MM.1S (cell line): ENCODE measurements around the gene CREBBP.

ENCODE experiments used
- DNase-seq: peaks from one replicate; pipeline ENCODE4 v3.0.0-alpha.2; 2015
- H2AFZ ChIP-seq: fragments of 300-600 bp; sonication (generic); 2 replicates; pipeline ENCODE4 v1.6.0; 2016; ENCODE audit warnings: antibody characterized with exemption, low read length
- H3F3A ChIP-seq: fragments of 300-600 bp; sonication (generic); 2 replicates; pipeline ENCODE4 v1.6.1; 2016; ENCODE audit warnings: mild to moderate bottlenecking, antibody characterized with exemption, low read length, moderate library complexity, mixed read lengths; ENCODE audit not compliant: insufficient read depth
- H3K27ac ChIP-seq: fragments of 300-600 bp; sonication (generic); 2 replicates; pipeline ENCODE4 v1.5.1; 2016; ENCODE audit warnings: mild to moderate bottlenecking, low read length
- H3K27me3 ChIP-seq: fragments of 300-600 bp; sonication (generic); replicated peaks from 2 replicates; pipeline ENCODE4 v1.6.0; 2016; ENCODE audit warnings: low read length; ENCODE audit not compliant: insufficient read depth
- H3K36me3 ChIP-seq: fragments of 300-600 bp; sonication (generic); replicated peaks from 2 replicates; pipeline ENCODE4 v1.6.1; 2016; ENCODE audit warnings: mild to moderate bottlenecking, low read length, mixed read lengths; ENCODE audit not compliant: insufficient read depth
- H3K4me1 ChIP-seq: fragments of 300-600 bp; sonication (generic); 2 replicates; pipeline ENCODE4 v1.6.1; 2016; ENCODE audit warnings: low read length, mixed read lengths
- H3K4me2 ChIP-seq: fragments of 300-600 bp; sonication (generic); 2 replicates; pipeline ENCODE4 v1.6.0; 2016; ENCODE audit warnings: low read depth, low read length
- H3K4me3 ChIP-seq: fragments of 300-600 bp; sonication (generic); 2 replicates; pipeline ENCODE4 v1.5.1; 2016; ENCODE audit warnings: low read length, mixed read lengths
- H3K79me2 ChIP-seq: fragments of 300-600 bp; sonication (generic); 2 replicates; pipeline ENCODE4 v1.6.1; 2016; ENCODE audit warnings: mixed run types, low read length, mixed read lengths
- H3K9ac ChIP-seq: fragments of 300-600 bp; sonication (generic); 2 replicates; pipeline ENCODE4 v1.6.1; 2016; ENCODE audit warnings: low read length, mixed read lengths
- H3K9me2 ChIP-seq: fragments of 300-600 bp; sonication (generic); replicated peaks from 2 replicates; pipeline ENCODE4 v1.6.1; 2016; ENCODE audit warnings: mild to moderate bottlenecking, low read length, mixed read lengths; ENCODE audit not compliant: insufficient read depth
- H3K9me3 ChIP-seq: fragments of 300-600 bp; sonication (generic); replicated peaks from 2 replicates; pipeline ENCODE4 v1.6.1; 2016; ENCODE audit warnings: mild to moderate bottlenecking, low read length, mixed read lengths; ENCODE audit not compliant: insufficient read depth
- H4K20me1 ChIP-seq: fragments of 300-600 bp; sonication (generic); 2 replicates; pipeline ENCODE4 v1.6.1; 2016; ENCODE audit warnings: mild to moderate bottlenecking, low read length, moderate library complexity, mixed read lengths; ENCODE audit not compliant: insufficient read depth
- EZH2 ChIP-seq: fragments of 300-600 bp; sonication (generic); optimal IDR thresholded peaks from 2 replicates; pipeline ENCODE3; 2017; ENCODE audit warnings: low read depth, mild to moderate bottlenecking, antibody characterized with exemption, low read length, mixed read lengths
- EZH2phosphoT487 ChIP-seq: fragments of 300-600 bp; sonication (generic); IDR thresholded peaks from 2 replicates; pipeline ENCODE4 v1.6.1; 2018; ENCODE audit warnings: antibody characterized with exemption, low read length
- TF ChIP-seq, protein P1 (sequence below): fragments of 300-600 bp; sonication (generic); IDR thresholded peaks from 2 replicates; pipeline ENCODE4 v1.5.1; 2016; ENCODE audit warnings: antibody characterized with exemption, low read length, mixed read lengths

Gene CREBBP

DNA sequence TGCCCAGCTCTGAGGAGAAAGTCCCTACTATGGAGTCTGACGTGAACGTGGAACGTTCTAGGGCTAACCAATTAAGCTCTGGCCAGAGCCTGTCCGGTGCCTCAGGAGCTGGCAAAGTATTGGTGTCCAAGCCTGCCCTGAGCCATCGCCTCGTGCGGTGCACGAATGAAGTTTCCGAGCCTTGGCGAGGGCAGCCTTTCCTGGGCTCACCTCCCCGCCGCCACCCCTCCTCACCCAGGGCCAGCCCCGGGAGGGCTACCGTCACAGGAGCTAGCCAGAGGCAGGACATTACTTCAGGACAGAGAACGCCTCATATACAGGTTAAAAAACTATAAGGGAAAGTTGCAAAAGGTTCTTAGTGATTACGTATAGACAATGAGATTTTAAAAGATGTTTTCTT is 139.6 kb downstream of the CREBBP start:
- Histone ChIP-seq H3K4me3 (no peak overlapping the region), H3K27ac (no peak overlapping the region), H3K9me3 (no peaks in the 10 kb centered on the region), H3K79me2 (no peaks in the 10 kb centered on the region), H3K36me3 (peaks cover 11% of the 10 kb centered on the region), H3K4me2 (no peak overlapping the region), H3K9ac (no peak overlapping the region), H3F3A (no peaks in the 10 kb centered on the region), H4K20me1 (no peaks in the 10 kb centered on the region), H3K4me1 (no peaks in the 10 kb centered on the region), H2AFZ (no peak overlapping the region), H3K27me3 (no peaks in the 10 kb centered on the region), H3K9me2 (no peaks in the 10 kb centered on the region)
- no peak for DNase-seq
- no peak for TF ChIP-seq EZH2phosphoT487

DNA sequence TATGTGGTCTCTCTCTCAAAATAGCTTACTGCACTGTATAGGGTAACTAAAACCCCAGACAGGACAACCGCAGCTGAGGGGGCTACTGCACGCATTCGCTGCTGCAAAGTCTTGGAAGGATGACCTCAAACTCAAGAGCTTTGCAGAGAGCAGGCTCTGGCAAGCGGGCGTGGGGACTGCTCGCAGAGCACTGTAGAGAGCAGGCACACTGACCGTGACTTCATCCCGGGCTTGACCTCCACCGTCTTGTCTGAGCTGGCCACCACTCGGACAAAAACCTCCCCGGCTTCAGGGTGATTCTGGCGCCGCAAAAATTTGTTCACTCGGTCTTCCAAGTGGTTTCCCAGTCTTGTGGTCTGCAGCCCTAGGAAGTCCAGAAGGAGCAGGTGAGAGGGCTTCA is 140.3 kb downstream of the CREBBP start:
- no peaks in the 10 kb centered on the region for H3K27me3 ChIP-seq
- peaks cover 7% of the 10 kb centered on the region for H3K36me3 ChIP-seq
- H3F3A ChIP-seq = no peaks in the 10 kb centered on the region
- TF ChIP-seq EZH2phosphoT487 (no peak), EZH2 (no peak)
- TF ChIP-seq, protein P1, sequence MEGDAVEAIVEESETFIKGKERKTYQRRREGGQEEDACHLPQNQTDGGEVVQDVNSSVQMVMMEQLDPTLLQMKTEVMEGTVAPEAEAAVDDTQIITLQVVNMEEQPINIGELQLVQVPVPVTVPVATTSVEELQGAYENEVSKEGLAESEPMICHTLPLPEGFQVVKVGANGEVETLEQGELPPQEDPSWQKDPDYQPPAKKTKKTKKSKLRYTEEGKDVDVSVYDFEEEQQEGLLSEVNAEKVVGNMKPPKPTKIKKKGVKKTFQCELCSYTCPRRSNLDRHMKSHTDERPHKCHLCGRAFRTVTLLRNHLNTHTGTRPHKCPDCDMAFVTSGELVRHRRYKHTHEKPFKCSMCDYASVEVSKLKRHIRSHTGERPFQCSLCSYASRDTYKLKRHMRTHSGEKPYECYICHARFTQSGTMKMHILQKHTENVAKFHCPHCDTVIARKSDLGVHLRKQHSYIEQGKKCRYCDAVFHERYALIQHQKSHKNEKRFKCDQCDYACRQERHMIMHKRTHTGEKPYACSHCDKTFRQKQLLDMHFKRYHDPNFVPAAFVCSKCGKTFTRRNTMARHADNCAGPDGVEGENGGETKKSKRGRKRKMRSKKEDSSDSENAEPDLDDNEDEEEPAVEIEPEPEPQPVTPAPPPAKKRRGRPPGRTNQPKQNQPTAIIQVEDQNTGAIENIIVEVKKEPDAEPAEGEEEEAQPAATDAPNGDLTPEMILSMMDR = no peak
- no peaks in the 10 kb centered on the region for H3K4me1 ChIP-seq
- DNase-seq = no peak
- H3K4me3 ChIP-seq = no peak overlapping the region
- H2AFZ ChIP-seq = no peak overlapping the region
- H3K9ac ChIP-seq = no peak overlapping the region
- no peaks in the 10 kb centered on the region for H3K9me2 ChIP-seq
- H3K9me3 ChIP-seq = no peaks in the 10 kb centered on the region
- H4K20me1 ChIP-seq = no peaks in the 10 kb centered on the region
- no peaks in the 10 kb centered on the region for H3K79me2 ChIP-seq
- no peak overlapping the region for H3K4me2 ChIP-seq
- no peak overlapping the region for H3K27ac ChIP-seq

DNA sequence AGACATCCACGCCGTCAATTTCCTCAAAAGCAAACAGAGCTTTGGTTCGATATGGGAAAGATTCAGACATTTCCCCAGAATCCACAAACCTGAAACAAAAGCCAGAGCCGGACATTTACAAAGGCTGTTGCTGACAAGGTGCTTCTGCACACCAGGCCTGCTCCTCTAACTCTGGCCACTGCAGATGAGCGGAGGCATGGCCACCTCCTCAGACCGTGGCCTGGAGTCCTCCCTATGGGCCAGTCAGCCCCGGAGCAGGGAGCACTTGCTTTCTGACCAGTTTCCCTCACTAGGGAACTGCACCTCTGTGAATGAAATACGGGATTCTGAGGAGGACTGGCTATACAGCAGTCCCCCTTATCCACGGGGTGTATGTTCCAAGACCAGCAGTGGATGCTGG is 140.9 kb downstream of the CREBBP start:
- Histone ChIP-seq H3K4me3 (no peak overlapping the region), H3K27me3 (no peaks in the 10 kb centered on the region), H3F3A (no peaks in the 10 kb centered on the region), H3K4me2 (no peak overlapping the region), H3K36me3 (peaks cover 5% of the 10 kb centered on the region; the same call in 1 of the 2 replicates), H4K20me1 (no peaks in the 10 kb centered on the region), H2AFZ (no peak overlapping the region), H3K9me3 (no peaks in the 10 kb centered on the region), H3K27ac (no peak overlapping the region), H3K9me2 (no peaks in the 10 kb centered on the region), H3K79me2 (no peaks in the 10 kb centered on the region), H3K4me1 (no peaks in the 10 kb centered on the region), H3K9ac (no peak overlapping the region)
- TF ChIP-seq EZH2phosphoT487 (no peak), EZH2 (no peak)
- TF ChIP-seq, protein P1 = no peak
- no peak for DNase-seq

DNA sequence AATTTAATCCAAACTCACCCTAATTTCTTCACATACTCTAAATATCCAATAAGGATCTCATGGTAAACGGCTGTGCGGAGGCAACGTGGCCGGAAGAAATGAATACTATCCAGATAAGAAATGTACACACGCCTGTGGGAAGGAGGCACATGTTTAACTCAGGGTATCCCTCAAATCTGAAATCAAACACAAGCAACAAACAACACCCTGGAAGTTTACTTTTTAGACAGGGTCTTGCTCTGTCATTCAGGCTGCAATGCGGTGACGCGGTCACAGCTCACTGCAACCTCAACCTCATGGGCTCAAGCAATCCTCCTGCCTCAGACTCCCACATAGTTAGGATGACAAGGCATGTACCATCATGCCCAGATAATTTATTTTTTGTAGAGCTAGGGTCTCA is 142.0 kb downstream of the CREBBP start:
- Histone ChIP-seq H3K36me3 (peaks cover 5% of the 10 kb centered on the region), H3K9me2 (no peaks in the 10 kb centered on the region), H3K9me3 (no peaks in the 10 kb centered on the region), H4K20me1 (no peaks in the 10 kb centered on the region), H3K27me3 (no peaks in the 10 kb centered on the region), H3K9ac (no peak overlapping the region), H3K4me3 (no peak overlapping the region), H3K4me1 (no peaks in the 10 kb centered on the region), H3K79me2 (no peaks in the 10 kb centered on the region), H2AFZ (no peak overlapping the region), H3F3A (no peaks in the 10 kb centered on the region), H3K4me2 (no peak overlapping the region), H3K27ac (no peak overlapping the region)
- DNase-seq = no peak
- TF ChIP-seq EZH2 (no peak), EZH2phosphoT487 (no peak)
- TF ChIP-seq, protein P1 = no peak
